GM12878 (cell line): ENCODE measurements around the gene RNASE12. TPM values are rescaled to one million over a fixed set of nuclear protein-coding genes. Genes with fewer than 3 reads are reported as not detected.
A peak's percentile ranks its signal among the peaks of the same experiment; 100 is the strongest.

Experiments
- ATAC-seq: fragments of 200-7000 bp; cut with Tn5 transposase; 3 replicates; pipeline ENCODE4 v1.9.1; 2020; ENCODE audit warnings: mild to moderate bottlenecking, moderate library complexity
- BruUV-seq: library from RNA; stranded (reverse); fragments of 400-500 nt; replicated peaks from 2 replicates; lab custom pipeline; 2021; lab: Mats Ljungman, UMichigan
- CTCF ChIA-PET: fragments of 300-600 bp; sonication (Branson Sonifier 250); formaldehyde crosslinking; extraction: SDS; loops from one replicate; lab custom pipeline; 2021; ENCODE audit warnings: inconsistent platforms; lab: Yijun Ruan, JAX
- POLR2A ChIA-PET: fragments of 350-600 bp; formaldehyde crosslinking; extraction: SDS; loops from one replicate; lab custom pipeline; 2021; ENCODE audit warnings: inconsistent platforms; lab: Charles Lee
- RAD21 ChIA-PET: fragments of 300-600 bp; sonication (Branson Sonifier 250); formaldehyde crosslinking; loops from one replicate; lab custom pipeline; 2023; ENCODE audit warnings: antibody characterized with exemption; ENCODE audit not compliant: unreplicated experiment; lab: Charles Lee
- SMC1A ChIA-PET: fragments of 300-600 bp; sonication (Branson Sonifier 250); formaldehyde crosslinking; loops from one replicate; lab custom pipeline; 2023; ENCODE audit not compliant: unreplicated experiment, uncharacterized antibody; lab: Charles Lee
- DNase-seq: peaks from one replicate; pipeline ENCODE4 v3.0.0-alpha.2; 2011; ENCODE audit warnings: low read depth, low spot score
- FAIRE-seq: peaks from 3 replicates; lab custom pipeline; 2011; peaks lifted over from hg19 to GRCh38; lab: Jason Lieb, UNC
- H2AFZ ChIP-seq: 2 replicates; pipeline ENCODE4 v1.6.0; 2011; ENCODE audit warnings: low read depth, low read length, control low read depth; ENCODE audit not compliant: control insufficient read depth
- H3K27ac ChIP-seq: 2 replicates; pipeline ENCODE4 v1.5.1; 2011; ENCODE audit warnings: control low read depth; ENCODE audit not compliant: control insufficient read depth, insufficient read depth
- H3K27me3 ChIP-seq, 2 experiments: replicated peaks in 1 of 2; 2 replicates each; pipeline versions ENCODE4 v1.6.0 to v1.6.1; 2011; ENCODE audit warnings: low read length in 1 of 2; ENCODE audit not compliant: control insufficient read depth in 2 of 2, insufficient read depth in 2 of 2
- H3K36me3 ChIP-seq, 2 experiments: 2 replicates each; pipeline ENCODE4 v1.5.1; 2011; ENCODE audit warnings: low read length in 1 of 2; ENCODE audit not compliant: control insufficient read depth in 2 of 2, insufficient read depth in 2 of 2
- H3K4me1 ChIP-seq: 2 replicates; pipeline ENCODE4 v1.6.1; 2011; ENCODE audit warnings: mild to moderate bottlenecking, low read length, moderate library complexity, mixed read lengths; ENCODE audit not compliant: control insufficient read depth, insufficient read depth
- H3K4me2 ChIP-seq: 2 replicates; pipeline ENCODE4 v1.6.0; 2011; ENCODE audit warnings: control low read depth; ENCODE audit not compliant: control insufficient read depth, insufficient read depth
- H3K4me3 ChIP-seq: fragments of 200-600 bp; sonication (generic); 2 replicates; pipeline ENCODE4 v1.5.1; 2016
- H3K79me2 ChIP-seq: 2 replicates; pipeline ENCODE4 v1.6.0; 2011; ENCODE audit warnings: low read length; ENCODE audit not compliant: control insufficient read depth, insufficient read depth
- H3K9ac ChIP-seq: 2 replicates; pipeline ENCODE4 v1.8.0; 2011; ENCODE audit warnings: low read length, control low read depth, mixed read lengths; ENCODE audit not compliant: control insufficient read depth, insufficient read depth
- H3K9me3 ChIP-seq: replicated peaks from 3 replicates; pipeline ENCODE4 v1.5.1; 2011; ENCODE audit warnings: mild to moderate bottlenecking, low read length; ENCODE audit not compliant: control insufficient read depth, insufficient read depth
- H4K20me1 ChIP-seq: 2 replicates; pipeline ENCODE4 v1.6.0; 2011; ENCODE audit not compliant: control insufficient read depth, insufficient read depth
- MXI1 ChIP-seq: fragments of 150-350 bp; IDR thresholded peaks from 2 replicates; pipeline ENCODE4 v1.6.1; 2011; ENCODE audit warnings: low read depth, mild to moderate bottlenecking, inconsistent platforms, low read length, improper control_type of control experiment
- RBBP5 ChIP-seq: fragments of 200-600 bp; sonication (generic); conservative IDR thresholded peaks from 2 replicates; pipeline ENCODE4 v1.6.1; 2016
- ZZZ3 ChIP-seq: IDR thresholded peaks from 2 replicates; pipeline ENCODE4 v1.6.1; 2011; ENCODE audit warnings: low read depth; ENCODE audit not compliant: control insufficient read depth, insufficient read length
- WGBS: methylation state at CpG from one replicate; pipeline ENCODE4 v1.1.6; 2016; ENCODE audit warnings: low lambda C conversion rate; ENCODE audit not compliant: insufficient replicate concordance, insufficient coverage; ENCODE audit errors: missing lambda C conversion rate; 5-methylcytosine and 5-hydroxymethylcytosine counted together
- in situ Hi-C: fragments of 300-500 bp; cut with MboI; formaldehyde crosslinking; loops from 9 replicates; pipeline ENCODE4 v1.14.3; 2018; ENCODE audit warnings: mixed read lengths
- intact Hi-C: fragments of 100-400 bp; cut with micrococcal nuclease; formaldehyde crosslinking; loops from one replicate; pipeline ENCODE4 v1.14.2; 2022; ENCODE audit not compliant: unreplicated experiment
- polyA plus RNA-seq, 11 experiments: library from polyadenylated mRNA; depleted of rRNA in 4 of 11; unstranded in 6 of 11; stranded (reverse) in 5 of 11; fragments of >200 nt; fragmentation: Nextera tagmentation in 4 of 11; fragmentation: Illumina TruSeq in 1 of 11; extraction: Ambion mirVana in 4 of 11; extraction: Trizol in 1 of 11; gene quantifications; 1 replicate in 1 of 11; 2 replicates in 10 of 11; pipeline versions ENCODE4 v1.2.1 to v1.2.3, GENCODE V29; 2011 to 2016; ENCODE audit warnings: inconsistent platforms in 2 of 11, missing spikeins in 2 of 11, low read depth in 1 of 11
- total RNA-seq, 4 experiments: library from RNA; depleted of rRNA in 3 of 4; stranded (reverse); fragments of >200 nt in 3 of 4; fragmentation: Illumina TruSeq in 1 of 4; extraction: Trizol in 1 of 4; gene quantifications; 2 replicates each; pipeline versions ENCODE4 v1.2.1 to v1.2.3, GENCODE V29; 2013 to 2021

Gene RNASE12
- total and polyA plus RNA-seq, 10 of the 15 experiments (the other 5 are each of a cell fraction or from before 2014, with no cell fraction given): not detected

DNA sequence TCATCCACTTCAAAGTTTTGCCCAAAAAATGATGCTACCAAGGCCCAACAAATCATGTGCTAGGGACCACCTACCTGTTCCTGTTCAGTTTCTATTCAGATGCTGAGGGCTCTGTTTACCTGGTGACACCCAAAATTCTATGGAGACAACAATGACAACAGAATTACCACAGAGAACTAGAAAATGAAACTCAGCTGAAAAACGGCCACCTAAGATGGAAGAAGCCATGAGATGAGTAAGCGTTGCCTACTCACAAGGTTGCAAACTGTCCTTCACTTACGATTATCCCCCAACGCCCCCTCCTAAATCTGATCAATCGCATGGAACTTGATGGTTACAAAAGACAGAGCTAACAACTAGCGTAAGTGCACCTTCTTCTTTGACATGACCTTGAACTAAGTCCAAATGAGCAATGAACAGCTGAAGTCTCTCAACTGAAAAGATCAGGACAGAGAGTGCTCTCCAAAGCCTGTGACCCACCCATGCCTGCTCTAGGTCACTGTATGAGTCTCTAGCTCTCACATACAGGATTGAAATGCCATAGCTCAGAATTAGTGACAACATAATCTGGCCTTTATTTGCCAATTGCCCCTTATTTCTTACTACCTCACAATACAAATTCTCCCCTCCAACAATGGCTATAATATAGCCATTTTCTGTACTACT is 3.6 kb downstream of the RNASE12 start, which contains the start of gene RNASE11:
TSS of gene RNASE11 (minus strand) at position 513 of the 666 bp plus-strand sequence.
- SMC1A ChIA-PET: interaction anchor here (0.9 to 1.9 kb wide), 4 partner anchors 12 to 260 kb away, joined by 3 to 10 read pairs (median 3); no protein-coding TSS in a partner anchor
- intact Hi-C loops: no loop called here
- no peak for DNase-seq
- no peaks in the 10 kb centered on the region for H3K79me2 ChIP-seq
- POLR2A ChIA-PET: no interaction called here
- in situ Hi-C loops: no loop called here
- ATAC-seq: peak; percentile 27; the same call in 1 of the 3 replicates
- H3K9ac ChIP-seq: no peak within 1 kb of the TSS
- H4K20me1 ChIP-seq: no peaks in the 10 kb centered on the region
- RAD21 ChIA-PET: no interaction called here
- 67% methylated on average over 6 of the region's 6 CpGs for WGBS
- no peaks in the 10 kb centered on the region for H3K36me3 ChIP-seq
- no peak for TF ChIP-seq ZZZ3
- no peak within 1 kb of the TSS for H3K4me2 ChIP-seq
- no peak within 1 kb of the TSS for H3K27ac ChIP-seq
- no peaks in the 10 kb centered on the region for H3K9me3 ChIP-seq
- H3K4me1 ChIP-seq: no peaks in the 10 kb centered on the region
- H3K27me3 ChIP-seq: no peaks in the 10 kb centered on the region
- no peak within 1 kb of the TSS for H2AFZ ChIP-seq
- H3K4me3 ChIP-seq: no peak within 1 kb of the TSS
- no peak for FAIRE-seq
- no TSS peak for BruUV-seq
- CTCF ChIA-PET: interaction anchor here (0.6 to 1.7 kb wide), 3 partner anchors 9 to 11 kb away, joined by 3 read pairs; no protein-coding TSS in a partner anchor

DNA sequence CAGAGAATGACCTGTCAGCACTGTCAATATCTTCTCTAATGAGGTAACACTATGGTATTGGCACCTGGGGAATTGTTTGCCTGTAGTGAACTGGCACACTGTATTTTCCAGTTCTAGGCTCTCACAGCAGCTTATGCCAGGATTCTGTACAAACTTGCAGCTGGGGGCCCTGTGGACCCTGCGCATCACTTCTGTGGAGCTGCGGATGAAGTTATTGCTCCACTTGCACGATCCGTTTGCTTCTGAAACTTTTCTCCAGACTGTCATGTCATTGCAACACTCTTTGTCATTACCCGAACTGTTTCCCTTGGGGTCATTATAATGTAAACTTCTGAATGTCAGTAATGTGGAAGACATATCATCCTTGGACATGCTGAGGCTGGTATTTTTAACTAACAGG is 7.3 kb downstream of the RNASE12 start:
- Histone ChIP-seq H3K4me2 (no peak overlapping the region), H3K27me3 (no peaks in the 10 kb centered on the region), H3K4me3 (no peak overlapping the region), H3K79me2 (no peaks in the 10 kb centered on the region), H3K9ac (no peak overlapping the region), H3K4me1 (no peaks in the 10 kb centered on the region), H3K36me3 (no peaks in the 10 kb centered on the region), H4K20me1 (no peaks in the 10 kb centered on the region), H2AFZ (no peak overlapping the region), H3K27ac (no peak overlapping the region), H3K9me3 (no peaks in the 10 kb centered on the region)
- ChIA-PET POLR2A (no interaction called here), SMC1A (no interaction called here), CTCF (no interaction called here), RAD21 (no interaction called here)
- TF ChIP-seq RBBP5 (no peak), MXI1 (no peak)
- WGBS: 60% methylated on average over 5 of the region's 5 CpGs
- intact Hi-C loops: no loop called here
- in situ Hi-C loops: no loop called here
- FAIRE-seq (no peak), ATAC-seq (no peak), DNase-seq (no peak)
- BruUV-seq: no TSS peak
